ENCODE data around the gene KCNK16.

KCNK16 gene

DNA sequence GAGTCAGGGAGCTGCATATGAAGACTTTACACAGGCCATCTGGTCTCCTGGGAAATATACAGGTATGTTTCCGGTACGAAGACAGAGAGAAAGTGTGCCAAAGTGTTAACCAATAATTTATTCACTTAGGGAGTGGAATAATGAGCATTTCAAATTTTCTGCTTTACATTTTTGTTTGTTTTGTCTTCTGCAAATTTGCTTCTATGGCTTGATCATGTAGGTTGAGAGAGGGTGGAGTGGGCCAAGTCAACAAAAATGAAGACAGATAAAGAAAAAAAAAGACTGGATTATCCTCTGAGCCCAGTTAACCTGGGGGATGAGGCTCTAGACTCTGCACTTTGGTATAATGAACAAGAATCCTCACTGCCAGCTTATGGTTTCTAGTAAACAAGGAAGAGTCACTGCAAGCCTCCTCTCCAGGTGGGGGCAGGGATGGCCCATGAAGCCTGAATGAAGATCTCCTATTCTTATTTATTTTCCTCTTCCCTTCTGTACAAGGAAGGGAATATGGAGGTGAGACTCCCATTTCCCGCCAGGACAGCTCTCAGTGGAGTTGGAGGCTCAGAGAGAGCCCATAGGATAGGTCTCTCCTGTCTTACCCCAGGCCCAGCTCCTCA lies 46.0 kb downstream of the KCNK16 start:
- no peak for DNase-seq (ENCODE audit: low read depth)

- no peak for DNase-seq (ENCODE audit: low read depth)
These were observed 47.6 kb downstream of the KCNK16 start for GRCh38 chr6:39274903-39275302.

DNA sequence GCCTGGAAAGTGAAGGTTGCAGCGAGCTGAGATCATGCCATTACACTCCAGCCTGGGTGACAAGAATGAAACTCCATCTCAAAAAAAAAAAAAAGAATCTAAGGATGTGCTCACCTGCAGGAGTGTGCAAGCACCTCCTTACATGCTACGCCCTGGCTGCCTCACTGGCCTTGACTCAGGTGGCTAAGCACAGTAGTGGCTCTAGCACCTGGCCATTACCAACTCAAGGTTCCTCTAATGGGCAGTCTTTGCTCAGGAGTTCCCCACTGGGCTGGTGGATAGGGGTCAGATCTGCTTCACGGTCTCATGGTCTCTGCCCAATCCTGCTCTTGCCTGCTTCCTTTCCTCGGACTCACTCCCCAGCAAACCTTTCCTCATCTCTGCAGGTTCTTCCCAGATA lies 48.0 kb downstream of the KCNK16 start:
- DNase-seq (ENCODE audit: low read depth) = no peak

DNA sequence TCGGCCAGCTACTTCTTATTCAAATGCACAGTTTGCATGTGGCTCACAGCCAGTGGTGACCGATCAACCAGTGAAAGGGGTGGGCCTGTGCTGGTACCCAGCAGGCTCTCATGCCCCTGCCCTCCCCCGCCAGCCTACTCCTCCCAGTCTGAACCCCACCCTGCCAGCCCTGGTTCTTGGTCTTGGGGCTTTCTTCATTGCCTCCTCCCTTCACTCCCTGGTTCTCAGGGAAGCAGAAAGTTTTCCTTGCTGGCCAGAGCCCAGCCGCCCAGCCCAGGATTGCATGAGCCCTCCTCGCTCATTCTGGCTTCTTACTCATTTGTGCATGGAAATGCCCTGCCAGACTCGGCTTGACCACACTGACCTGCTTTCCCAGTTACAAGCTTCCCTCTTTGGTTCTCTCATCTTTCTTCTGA lies 49.1 kb downstream of the KCNK16 start:
- DNase-seq (ENCODE audit: low read depth) = no peak

DNA sequence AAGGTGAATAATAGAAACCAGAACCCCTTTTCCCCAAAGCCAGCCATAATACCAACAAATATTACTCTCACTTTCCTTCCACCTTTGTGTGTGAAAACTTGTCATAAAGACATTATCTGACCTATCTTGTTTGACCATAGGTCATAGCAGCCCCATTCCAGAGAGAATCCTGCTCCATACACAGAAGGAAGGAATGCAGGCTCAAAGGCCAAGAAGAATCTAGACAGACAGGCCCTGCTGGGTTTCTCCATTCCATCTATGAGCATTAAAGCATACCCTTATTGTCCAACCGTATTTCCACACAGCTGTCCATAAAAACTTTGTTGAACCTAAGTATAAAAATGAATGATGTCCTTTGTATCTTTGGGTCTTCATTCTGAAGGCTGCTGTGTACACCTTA lies 52.5 kb downstream of the KCNK16 start:
- no peak for DNase-seq (ENCODE audit: low read depth)

DNA sequence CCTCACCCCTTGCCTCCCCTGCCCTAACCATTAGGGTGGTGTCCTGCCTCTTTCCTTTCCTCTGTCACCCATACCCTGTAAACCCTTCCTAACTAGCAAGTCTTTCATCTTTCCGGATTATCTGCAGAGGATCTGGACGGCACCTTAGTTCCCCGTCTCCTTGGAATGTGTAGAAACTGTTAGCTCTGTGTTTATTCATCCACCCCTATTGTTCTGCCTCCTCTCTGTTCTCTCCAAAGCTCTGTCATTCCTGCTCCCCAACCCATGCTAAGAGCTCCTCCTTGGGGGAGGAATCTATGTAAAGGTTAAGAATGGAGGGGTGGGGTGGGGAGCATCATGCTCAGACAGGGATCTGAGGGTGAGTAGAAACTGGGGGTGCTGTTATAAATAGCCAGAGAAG lies 53.8 kb downstream of the KCNK16 start:
- DNase-seq (ENCODE audit: low read depth) = no peak

DNA sequence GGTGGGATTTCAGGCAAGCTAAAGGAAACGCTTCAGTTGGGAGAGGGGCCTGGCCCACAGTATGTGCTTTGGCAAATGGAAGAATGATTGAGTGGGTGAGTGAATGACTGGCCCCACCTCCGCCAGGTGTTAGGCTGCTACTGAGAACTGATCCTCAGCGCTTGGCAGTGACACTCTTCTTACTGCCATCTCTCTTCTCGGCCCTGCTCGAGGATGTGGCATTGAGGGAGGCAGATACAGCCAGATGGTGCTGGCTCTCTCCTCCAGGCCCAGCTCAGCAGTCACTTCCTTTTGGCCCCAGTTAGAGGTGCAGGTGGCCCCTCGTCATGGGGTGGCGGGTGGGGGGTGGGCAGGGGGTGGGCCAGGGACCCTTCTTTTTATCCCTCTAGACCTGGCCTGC lies 54.3 kb downstream of the KCNK16 start:
- no peak for DNase-seq (ENCODE audit: low read depth)

- DNase-seq (ENCODE audit: low read depth) = no peak
These were observed 55.6 kb downstream of the KCNK16 start for GRCh38 chr6:39266782-39267355.

DNA sequence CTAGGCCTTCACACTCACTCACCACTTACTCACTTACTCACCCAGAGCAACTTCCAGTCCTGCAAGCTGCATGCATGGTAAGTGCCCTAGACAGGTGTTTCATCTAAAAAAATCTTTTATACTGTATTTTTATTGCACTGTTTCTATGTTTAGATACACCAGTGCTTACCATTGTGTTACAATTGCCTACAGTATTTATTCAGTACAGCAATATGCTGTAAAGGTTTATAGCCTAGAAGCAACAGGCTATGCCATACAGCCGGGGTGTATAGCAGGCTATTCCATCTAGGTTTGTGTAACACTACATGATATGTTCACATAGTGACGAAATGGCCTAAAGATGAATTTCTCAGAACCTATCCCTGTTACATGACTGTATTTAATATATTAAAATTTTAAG lies 56.1 kb downstream of the KCNK16 start:
- no peak for DNase-seq (ENCODE audit: low read depth)

Data from stromal cell of bone marrow (primary cell).